HG02759 (cell line): ENCODE data around the gene S100PBP.

Experiments used
- ATAC-seq: cut with Tn5 transposase; IDR thresholded peaks from one replicate; pipeline ENCODE4 v1.9.1; 2021; ENCODE audit warnings: mild to moderate bottlenecking, moderate library complexity; ENCODE audit not compliant: unreplicated experiment

The S100PBP gene

GRCh38 chr1:32817159-32817814 lies at the start of gene S100PBP, which contains the start of gene YARS1:
Gene S100PBP, plus strand, starts transcription at chr1:32817653. Its CDS starts 8,447 bp downstream, at chr1:32826100.
Gene YARS1, minus strand, starts transcription at chr1:32817358. Its CDS starts 114 bp downstream, at chr1:32817244.
- ATAC-seq: peak; percentile 87

GRCh38 chr1:32768110-32768850 lies 49.2 kb upstream of the S100PBP start:
- no peak for ATAC-seq

GRCh38 chr1:32769524-32770220 lies 47.8 kb upstream of the S100PBP start:
- no peak for ATAC-seq

- ATAC-seq: no peak
Measured at GRCh38 chr1:32770221-32770731, 47.2 kb upstream of the S100PBP start.

- ATAC-seq: no peak
Measured at GRCh38 chr1:32770741-32771548, 46.5 kb upstream of the S100PBP start.

GRCh38 chr1:32771561-32772280 lies 45.7 kb upstream of the S100PBP start:
- no peak for ATAC-seq

GRCh38 chr1:32772281-32773017 lies 45.0 kb upstream of the S100PBP start:
- no peak for ATAC-seq

- ATAC-seq: peak; percentile 54
Measured at GRCh38 chr1:32773018-32773763, 44.3 kb upstream of the S100PBP start.

- no peak for ATAC-seq
Measured at GRCh38 chr1:32773764-32774463, 43.5 kb upstream of the S100PBP start.

GRCh38 chr1:32774464-32774808 lies 43.0 kb upstream of the S100PBP start:
- no peak for ATAC-seq

- no peak for ATAC-seq
Measured at GRCh38 chr1:32774950-32775634, 42.4 kb upstream of the S100PBP start.

GRCh38 chr1:32775640-32776337 lies 41.7 kb upstream of the S100PBP start:
- ATAC-seq: no peak

- no peak for ATAC-seq
Measured at GRCh38 chr1:32779242-32779641, 38.2 kb upstream of the S100PBP start.

- ATAC-seq: no peak
Measured at GRCh38 chr1:32780005-32780404, 37.4 kb upstream of the S100PBP start.

- no peak for ATAC-seq
Measured at GRCh38 chr1:32780628-32781234, 36.7 kb upstream of the S100PBP start.

- no peak for ATAC-seq
Measured at GRCh38 chr1:32782086-32782485, 35.4 kb upstream of the S100PBP start.

- no peak for ATAC-seq
Measured at GRCh38 chr1:32783851-32784250, 33.6 kb upstream of the S100PBP start.
